ENCODE measurements around the gene NIPAL3. TPM values are rescaled to one million over a fixed set of nuclear protein-coding genes. Genes with fewer than 3 reads are reported as not detected.

Gene NIPAL3
- total RNA-seq, 2 experiments from 2014 or later, result 11.7 to 25.3 TPM

DNA sequence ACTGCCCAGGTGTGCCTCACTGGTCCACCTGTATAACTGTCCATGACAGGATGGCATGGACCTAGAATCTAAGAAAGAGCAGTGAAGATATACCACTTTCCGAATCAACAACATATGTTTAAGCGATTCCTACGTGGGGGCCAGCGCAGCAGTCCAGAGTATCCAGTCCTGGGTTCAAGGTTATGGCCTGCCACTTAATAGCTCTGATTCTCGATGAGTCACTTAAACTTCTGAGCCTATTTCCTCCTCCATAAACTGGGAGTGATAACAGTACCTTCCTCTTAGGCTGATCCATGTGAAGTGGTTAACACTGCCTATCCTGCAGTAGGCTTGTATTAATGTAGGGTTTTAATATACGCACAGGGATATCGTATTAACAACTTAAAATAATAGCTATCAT, 4.9 kb upstream of the NIPAL3 start:
- Histone ChIP-seq H3K79me2 (ENCODE audit: insufficient read depth, low read depth, low read length) (no peaks in the 10 kb centered on the region), H3K4me2 (ENCODE audit: low read length) (no peak overlapping the region), H2AFZ (ENCODE audit: low read length) (no peak overlapping the region), H3K27ac (ENCODE audit: low read depth, low read length, poor library complexity, severe bottlenecking) (no peak overlapping the region), H3K36me3 (ENCODE audit: insufficient read depth, low read length) (no peaks in the 10 kb centered on the region; the same call in 1 of the 2 replicates), H3K4me3 (ENCODE audit: low read depth, low read length, poor library complexity, severe bottlenecking) (no peak overlapping the region), H3K9me2 (ENCODE audit: insufficient read depth, low read length) (no peaks in the 10 kb centered on the region), H3K9me3 (ENCODE audit: low read length) (no peaks in the 10 kb centered on the region), H4K20me1 (ENCODE audit: insufficient read depth, low read length) (no peaks in the 10 kb centered on the region), H3K4me1 (ENCODE audit: insufficient read depth, low read length, poor library complexity, severe bottlenecking) (peaks cover 18% of the 10 kb centered on the region)
- BruUV-seq (replicated peaks), result no TSS peak
- POLR2A ChIA-PET, result interaction anchor here (2.0 kb wide), 1 partner anchor 95 kb away, joined by 5 read pairs; no protein-coding TSS in a partner anchor
- CTCF ChIA-PET (ENCODE audit: unreplicated experiment), result interaction anchor here (0.8 kb wide), 1 partner anchor 18 kb away, joined by 3 read pairs; no protein-coding TSS in a partner anchor
- TF ChIP-seq EZH2phosphoT487 (IDR thresholded peaks at IDR 0.05; ENCODE audit: borderline replicate concordance, low read depth, low read length), result no peak
- TF ChIP-seq, protein P1, sequence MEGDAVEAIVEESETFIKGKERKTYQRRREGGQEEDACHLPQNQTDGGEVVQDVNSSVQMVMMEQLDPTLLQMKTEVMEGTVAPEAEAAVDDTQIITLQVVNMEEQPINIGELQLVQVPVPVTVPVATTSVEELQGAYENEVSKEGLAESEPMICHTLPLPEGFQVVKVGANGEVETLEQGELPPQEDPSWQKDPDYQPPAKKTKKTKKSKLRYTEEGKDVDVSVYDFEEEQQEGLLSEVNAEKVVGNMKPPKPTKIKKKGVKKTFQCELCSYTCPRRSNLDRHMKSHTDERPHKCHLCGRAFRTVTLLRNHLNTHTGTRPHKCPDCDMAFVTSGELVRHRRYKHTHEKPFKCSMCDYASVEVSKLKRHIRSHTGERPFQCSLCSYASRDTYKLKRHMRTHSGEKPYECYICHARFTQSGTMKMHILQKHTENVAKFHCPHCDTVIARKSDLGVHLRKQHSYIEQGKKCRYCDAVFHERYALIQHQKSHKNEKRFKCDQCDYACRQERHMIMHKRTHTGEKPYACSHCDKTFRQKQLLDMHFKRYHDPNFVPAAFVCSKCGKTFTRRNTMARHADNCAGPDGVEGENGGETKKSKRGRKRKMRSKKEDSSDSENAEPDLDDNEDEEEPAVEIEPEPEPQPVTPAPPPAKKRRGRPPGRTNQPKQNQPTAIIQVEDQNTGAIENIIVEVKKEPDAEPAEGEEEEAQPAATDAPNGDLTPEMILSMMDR (conservative IDR thresholded peaks at IDR 0.05; ENCODE audit: low read length), result no peak
- no peak for DNase-seq (ENCODE audit: low spot score)
- intact Hi-C loops (cut with micrococcal nuclease; ENCODE audit: unreplicated experiment), result no loop called here

DNA sequence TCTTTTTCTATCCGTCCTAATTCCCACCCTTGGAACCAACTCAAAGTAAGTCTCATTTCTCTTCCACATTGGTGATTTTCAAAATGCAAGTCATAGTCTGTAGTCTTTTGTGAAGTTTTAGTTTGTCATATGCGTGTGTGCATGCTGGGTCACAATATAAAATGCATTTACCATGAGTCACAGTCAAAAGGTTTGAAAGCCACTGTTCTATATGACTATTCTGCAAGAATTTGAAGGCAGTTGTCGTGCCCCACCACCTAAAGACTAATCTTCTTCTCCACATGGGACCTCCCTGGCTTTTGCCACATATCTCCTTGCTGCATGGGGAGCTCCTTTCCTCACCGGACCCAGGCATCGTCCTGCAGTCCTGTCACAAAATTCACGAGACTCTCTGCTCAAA, 3.6 kb upstream of the NIPAL3 start:
- TF ChIP-seq, protein P1 (conservative IDR thresholded peaks at IDR 0.05; ENCODE audit: low read length), result no peak
- TF ChIP-seq EZH2phosphoT487 (IDR thresholded peaks at IDR 0.05; ENCODE audit: borderline replicate concordance, low read depth, low read length), result no peak
- intact Hi-C loops (cut with micrococcal nuclease; ENCODE audit: unreplicated experiment), result no loop called here
- Histone ChIP-seq H2AFZ (ENCODE audit: low read length) (no peak overlapping the region), H3K36me3 (ENCODE audit: insufficient read depth, low read length) (no peaks in the 10 kb centered on the region; the same call in 1 of the 2 replicates), H4K20me1 (ENCODE audit: insufficient read depth, low read length) (no peaks in the 10 kb centered on the region), H3K27ac (ENCODE audit: low read depth, low read length, poor library complexity, severe bottlenecking) (no peak overlapping the region), H3K4me1 (ENCODE audit: insufficient read depth, low read length, poor library complexity, severe bottlenecking) (peaks cover 26% of the 10 kb centered on the region), H3K4me3 (ENCODE audit: low read depth, low read length, poor library complexity, severe bottlenecking) (no peak overlapping the region), H3K9me3 (ENCODE audit: low read length) (no peaks in the 10 kb centered on the region), H3K79me2 (ENCODE audit: insufficient read depth, low read depth, low read length) (no peaks in the 10 kb centered on the region), H3K9me2 (ENCODE audit: insufficient read depth, low read length) (no peaks in the 10 kb centered on the region), H3K4me2 (ENCODE audit: low read length) (no peak overlapping the region)
- no peak for DNase-seq (ENCODE audit: low spot score)
- ChIA-PET CTCF (ENCODE audit: unreplicated experiment) (no interaction called here), POLR2A (interaction anchor here (0.7 to 2.2 kb wide), 5 partner anchors 19 to 175 kb away, joined by 3 to 10 read pairs (median 4); no protein-coding TSS in a partner anchor)
- no TSS peak for BruUV-seq (replicated peaks)

DNA sequence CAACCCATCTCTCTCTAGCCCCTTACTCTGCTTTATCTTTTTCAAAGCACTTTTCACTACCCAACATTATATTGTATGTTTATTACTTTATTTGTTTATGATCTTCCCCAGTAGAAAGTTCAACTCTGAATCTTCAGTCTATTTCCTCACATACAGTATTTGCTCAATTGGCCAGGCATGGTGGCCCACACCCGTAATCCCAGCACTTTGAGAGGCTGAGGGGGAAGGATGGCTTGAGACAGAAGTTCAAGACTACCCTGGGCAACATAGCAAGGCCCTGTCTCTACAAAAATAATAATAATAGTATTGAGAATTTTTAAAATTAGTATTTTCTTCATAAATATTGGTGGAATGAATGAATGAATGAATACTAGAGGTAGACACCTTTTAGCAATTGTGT, 3.2 kb upstream of the NIPAL3 start:
- peaks cover 30% of the 10 kb centered on the region for H3K4me1 ChIP-seq (ENCODE audit: insufficient read depth, low read length, poor library complexity, severe bottlenecking)
- no peak overlapping the region for H2AFZ ChIP-seq (ENCODE audit: low read length)
- H3K9me3 ChIP-seq (ENCODE audit: low read length), result no peaks in the 10 kb centered on the region
- DNase-seq (ENCODE audit: low spot score), result no peak
- TSS peak; percentile 58 for BruUV-seq (replicated peaks)
- intact Hi-C loops (cut with micrococcal nuclease; ENCODE audit: unreplicated experiment), result no loop called here
- H4K20me1 ChIP-seq (ENCODE audit: insufficient read depth, low read length), result no peaks in the 10 kb centered on the region
- H3K4me2 ChIP-seq (ENCODE audit: low read length), result peak overlapping the region; percentile 66; the same call in 1 of the 2 replicates
- no peak overlapping the region for H3K27ac ChIP-seq (ENCODE audit: low read depth, low read length, poor library complexity, severe bottlenecking)
- TF ChIP-seq, protein P1 (conservative IDR thresholded peaks at IDR 0.05; ENCODE audit: low read length), result no peak
- no peak for TF ChIP-seq EZH2phosphoT487 (IDR thresholded peaks at IDR 0.05; ENCODE audit: borderline replicate concordance, low read depth, low read length)
- POLR2A ChIA-PET, result interaction anchor here (1.0 to 2.2 kb wide), 6 partner anchors 12 to 174 kb away, joined by 3 to 10 read pairs (median 4); no protein-coding TSS in a partner anchor
- CTCF ChIA-PET (ENCODE audit: unreplicated experiment), result no interaction called here
- H3K4me3 ChIP-seq (ENCODE audit: low read depth, low read length, poor library complexity, severe bottlenecking), result peak overlapping the region; percentile 71
- H3K36me3 ChIP-seq (ENCODE audit: insufficient read depth, low read length), result no peaks in the 10 kb centered on the region; the same call in 1 of the 2 replicates
- no peaks in the 10 kb centered on the region for H3K9me2 ChIP-seq (ENCODE audit: insufficient read depth, low read length)
- no peaks in the 10 kb centered on the region for H3K79me2 ChIP-seq (ENCODE audit: insufficient read depth, low read depth, low read length)
